ENCODE measurements around the gene TCF19.
"Not testable (repeated sequence)": the region's sequence is repeated elsewhere in the genome, so short reads cannot be mapped to it uniquely, and the experiment has no call there.

- not testable (repeated sequence) for TF ChIP-seq CTCF (IDR thresholded peaks at IDR 0.05); POLR2A (IDR thresholded peaks at IDR 0.05; ENCODE audit: low read depth); POLR2AphosphoS5 (IDR thresholded peaks at IDR 0.05); EP300 (IDR thresholded peaks at IDR 0.05)
Observed at GRCh38 chr6:31195308-31195979, 37.1 kb downstream of the TCF19 start.

Data from esophagus muscularis mucosa (tissue), 4 donors.